BJ (cell line): ENCODE results near the gene NUDT8. TPM values are rescaled to one million over a fixed set of nuclear protein-coding genes. Genes with fewer than 3 reads are reported as not detected.
"Not testable (repeated sequence)": the region's sequence is repeated elsewhere in the genome, so short reads cannot be mapped to it uniquely, and the experiment has no call there.

Experiments
- CTCF ChIA-PET: fragments of 350-600 bp; formaldehyde crosslinking; extraction: SDS; loops from one replicate; lab custom pipeline; 2021; ENCODE audit warnings: antibody characterized with exemption, inconsistent platforms; lab: Yijun Ruan, JAX
- POLR2A ChIA-PET: fragments of 300-600 bp; sonication (Branson Sonifier 250); formaldehyde crosslinking; extraction: SDS; loops from one replicate; lab custom pipeline; 2021; ENCODE audit warnings: antibody characterized with exemption; lab: Charles Lee
- DNase-seq: peaks from one replicate; pipeline ENCODE4 v3.0.0-alpha.2; 2011; ENCODE audit warnings: low read depth
- H3K27me3 ChIP-seq: 2 replicates; pipeline ENCODE4 v1.6.0; 2011; ENCODE audit warnings: low read length; ENCODE audit not compliant: control insufficient read depth, insufficient read depth
- H3K36me3 ChIP-seq: 2 replicates; pipeline ENCODE4 v1.5.1; 2011; ENCODE audit warnings: low read length; ENCODE audit not compliant: control insufficient read depth, insufficient read depth
- H3K4me3 ChIP-seq: 2 replicates; pipeline ENCODE4 v1.5.1; 2011; ENCODE audit warnings: low read depth, mild to moderate bottlenecking, control low read depth, low read length
- CTCF ChIP-seq: IDR thresholded peaks from 2 replicates; pipeline ENCODE4 v1.5.1; 2011; ENCODE audit warnings: low read depth, mild to moderate bottlenecking, control low read depth, inconsistent platforms, low read length, moderate library complexity; ENCODE audit not compliant: insufficient read depth
- polyA plus RNA-seq: library from polyadenylated mRNA; depleted of rRNA; stranded (reverse); fragments of >200 nt; gene quantifications from 2 replicates; pipeline ENCODE4 v1.2.3, GENCODE V29; 2011

NUDT8 gene
- polyA plus RNA-seq, 1 experiment = 1.7 TPM

DNA sequence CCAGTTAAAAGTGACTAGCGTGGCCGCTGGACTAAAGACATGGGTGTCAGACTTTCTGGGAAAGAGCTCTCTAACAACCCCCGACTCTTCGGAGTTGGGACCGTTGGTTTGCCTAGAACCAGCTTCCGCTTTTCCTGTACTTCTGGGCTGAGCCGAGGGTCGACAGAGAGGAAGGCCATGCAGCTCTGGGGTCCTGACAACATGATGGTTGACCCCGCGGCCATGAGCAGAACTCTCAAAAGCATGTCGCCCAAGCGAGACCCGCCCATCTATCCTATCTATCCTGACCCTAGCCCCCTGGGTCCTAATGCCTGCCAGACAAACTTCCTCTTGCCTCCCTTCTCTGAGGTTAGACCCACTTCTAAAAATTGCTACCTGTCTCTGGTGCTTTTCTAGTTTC lies 9.1 kb downstream of the NUDT8 start:
- DNase-seq, POLR2A ChIA-PET, H3K4me3 ChIP-seq, H3K36me3 ChIP-seq: not testable (repeated sequence)
- H3K27me3 ChIP-seq = peaks cover 13% of the 10 kb centered on the region
- CTCF ChIA-PET = interaction anchor here (10.0 kb wide), 1 partner anchor 8 kb away, joined by 88 read pairs; the partner anchor contains the start of gene NUDT8

GRCh38 chr11:67619683-67620618 lies 9.8 kb downstream of the NUDT8 start:
- DNase-seq, H3K4me3 ChIP-seq, H3K36me3 ChIP-seq, POLR2A ChIA-PET: not testable (repeated sequence)
- peaks cover 16% of the 10 kb centered on the region for H3K27me3 ChIP-seq
- CTCF ChIA-PET = interaction anchor here (1.0 to 10.0 kb wide), 2 partner anchors 9 to 37 kb away, joined by 3 to 88 read pairs; partner anchors contain the start of gene NUDT8

GRCh38 chr11:67618901-67619659 lies 10.7 kb downstream of the NUDT8 start:
- peaks cover 16% of the 10 kb centered on the region for H3K27me3 ChIP-seq
- H3K36me3 ChIP-seq, H3K4me3 ChIP-seq, DNase-seq, POLR2A ChIA-PET: not testable (repeated sequence)
- CTCF ChIA-PET = interaction anchor here (1.0 to 10.0 kb wide), 2 partner anchors 10 to 36 kb away, joined by 3 to 88 read pairs; partner anchors contain the start of gene NUDT8

DNA sequence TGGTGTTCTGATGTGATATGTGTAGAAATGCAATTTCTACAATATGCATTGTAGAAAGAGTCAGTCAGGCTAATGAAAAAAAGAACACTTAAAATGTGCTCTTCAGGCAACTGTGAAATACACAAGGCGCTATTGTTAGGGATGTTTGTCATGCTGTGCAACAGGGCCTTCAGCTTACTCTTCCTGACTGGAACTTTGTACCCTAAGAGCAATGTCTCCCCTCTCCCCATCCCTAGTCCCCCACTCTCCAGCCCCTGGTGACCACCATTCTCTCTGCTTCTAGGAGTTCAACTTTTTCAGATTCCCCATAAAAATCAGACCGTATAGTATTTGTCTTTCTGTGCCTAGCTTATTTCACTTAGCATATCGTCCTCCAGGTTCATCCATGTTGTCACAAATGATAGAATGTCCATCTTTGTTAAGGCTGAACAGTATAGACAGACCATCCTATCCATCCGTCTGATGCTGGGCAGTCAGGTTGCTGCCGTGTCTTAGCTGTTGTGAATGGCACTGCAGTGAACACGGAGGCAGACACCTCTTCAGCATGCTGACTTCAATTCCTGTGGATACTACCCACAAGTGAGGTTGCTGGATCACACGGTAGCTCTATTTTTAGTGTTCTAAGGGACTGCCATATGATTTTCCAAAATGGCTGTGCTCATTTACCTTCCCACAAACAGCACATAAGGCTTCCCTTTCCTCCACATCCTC lies 12.3 kb downstream of the NUDT8 start:
- peaks cover 4% of the 10 kb centered on the region for H3K36me3 ChIP-seq
- CTCF ChIA-PET = interaction anchor here (1.0 to 10.0 kb wide), 2 partner anchors 9 to 11 kb away, joined by 4 to 88 read pairs; partner anchors contain the start of gene NUDT8
- H3K4me3 ChIP-seq = no peak overlapping the region
- DNase-seq = no peak
- no peak for TF ChIP-seq CTCF
- H3K27me3 ChIP-seq = peaks cover 16% of the 10 kb centered on the region
- POLR2A ChIA-PET = no interaction called here

DNA sequence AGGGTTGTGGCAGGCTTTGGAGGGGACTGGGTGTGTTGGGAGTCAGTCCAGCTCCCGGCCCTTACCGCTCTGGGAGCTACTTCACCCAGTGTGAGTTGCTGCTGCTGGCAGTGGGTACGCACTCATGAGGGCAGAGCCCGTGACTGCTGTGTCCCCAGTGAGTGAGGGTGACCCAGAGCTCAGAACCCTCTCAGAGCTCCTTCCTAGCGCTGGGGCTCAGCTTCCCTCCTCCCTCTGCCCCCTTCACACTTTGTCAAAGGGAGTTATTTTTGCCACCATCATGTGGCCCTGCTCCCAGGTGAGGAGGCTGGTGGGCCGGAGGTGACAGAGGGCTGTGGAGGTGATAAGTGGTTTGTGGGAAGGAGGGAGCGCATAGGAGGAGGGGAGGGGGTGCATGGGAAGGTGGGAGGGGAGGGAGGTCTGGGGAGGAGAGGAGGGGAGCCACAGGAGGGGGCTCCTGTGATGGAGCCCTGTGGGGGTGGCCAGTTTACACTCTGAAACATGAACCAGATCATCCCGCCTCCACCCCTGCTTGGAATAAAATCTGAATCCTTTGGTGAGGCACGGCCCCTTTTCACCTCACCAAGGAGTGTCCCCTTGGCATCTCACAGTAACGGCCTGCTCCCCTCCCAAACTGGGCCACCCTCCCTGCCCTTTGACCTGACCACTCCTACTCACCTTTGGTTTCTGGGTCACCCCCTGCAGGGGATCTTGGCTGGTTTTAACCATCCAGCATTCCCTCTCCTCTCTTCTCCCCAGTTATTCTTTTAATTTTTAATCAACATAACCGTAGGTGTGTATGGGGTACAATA lies 13.1 kb downstream of the NUDT8 start:
- Histone ChIP-seq H3K36me3 (peaks cover 7% of the 10 kb centered on the region), H3K4me3 (no peak overlapping the region), H3K27me3 (peaks cover 16% of the 10 kb centered on the region)
- ChIA-PET CTCF (interaction anchor here (1.0 to 10.0 kb wide), 3 partner anchors 8 to 53 kb away, joined by 4 to 88 read pairs (median 4); partner anchors contain the start of gene NUDT8), POLR2A (no interaction called here)
- DNase-seq = no peak
- no peak for TF ChIP-seq CTCF
